Measurements from ENCODE around the gene FAM83B.

DNA sequence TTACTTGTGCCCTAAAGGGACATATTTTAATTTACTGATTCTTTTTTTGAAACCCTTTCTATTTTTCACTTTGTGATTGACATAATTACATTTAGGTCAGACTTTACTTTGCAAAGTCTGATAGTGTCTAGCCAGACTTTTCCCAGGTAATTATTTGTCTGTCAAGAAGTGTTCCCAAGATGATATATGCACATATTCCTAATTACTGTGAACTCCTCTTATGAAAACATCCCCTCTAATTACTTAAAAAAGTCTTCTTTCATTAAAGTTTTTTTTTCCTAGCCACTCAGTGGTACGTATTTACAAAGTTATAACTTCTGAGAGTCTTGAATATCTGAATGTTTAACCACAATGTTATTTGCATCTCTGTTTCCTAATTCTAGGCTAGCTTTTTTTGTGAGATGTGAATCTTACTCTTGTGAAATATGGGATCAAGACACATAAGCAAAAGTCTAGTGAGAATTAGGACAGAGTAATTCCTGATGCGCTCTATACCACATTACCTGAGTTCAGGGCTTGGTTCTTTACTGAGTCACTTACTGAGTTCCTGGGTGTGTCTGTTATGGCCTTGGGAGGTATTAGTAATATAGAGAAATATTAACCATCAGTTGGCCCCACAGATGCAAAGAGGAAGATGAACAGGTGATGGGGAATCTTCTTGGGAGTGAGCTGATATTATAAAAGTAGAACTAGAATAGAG lies 27.9 kb downstream of the FAM83B start:
- TF ChIP-seq, protein P1, sequence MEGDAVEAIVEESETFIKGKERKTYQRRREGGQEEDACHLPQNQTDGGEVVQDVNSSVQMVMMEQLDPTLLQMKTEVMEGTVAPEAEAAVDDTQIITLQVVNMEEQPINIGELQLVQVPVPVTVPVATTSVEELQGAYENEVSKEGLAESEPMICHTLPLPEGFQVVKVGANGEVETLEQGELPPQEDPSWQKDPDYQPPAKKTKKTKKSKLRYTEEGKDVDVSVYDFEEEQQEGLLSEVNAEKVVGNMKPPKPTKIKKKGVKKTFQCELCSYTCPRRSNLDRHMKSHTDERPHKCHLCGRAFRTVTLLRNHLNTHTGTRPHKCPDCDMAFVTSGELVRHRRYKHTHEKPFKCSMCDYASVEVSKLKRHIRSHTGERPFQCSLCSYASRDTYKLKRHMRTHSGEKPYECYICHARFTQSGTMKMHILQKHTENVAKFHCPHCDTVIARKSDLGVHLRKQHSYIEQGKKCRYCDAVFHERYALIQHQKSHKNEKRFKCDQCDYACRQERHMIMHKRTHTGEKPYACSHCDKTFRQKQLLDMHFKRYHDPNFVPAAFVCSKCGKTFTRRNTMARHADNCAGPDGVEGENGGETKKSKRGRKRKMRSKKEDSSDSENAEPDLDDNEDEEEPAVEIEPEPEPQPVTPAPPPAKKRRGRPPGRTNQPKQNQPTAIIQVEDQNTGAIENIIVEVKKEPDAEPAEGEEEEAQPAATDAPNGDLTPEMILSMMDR (IDR thresholded peaks at IDR 0.05), result no peak
- TF ChIP-seq POLR2A (IDR thresholded peaks at IDR 0.05), result no peak
- no peak for TF ChIP-seq POLR2AphosphoS5 (IDR thresholded peaks at IDR 0.05)
- TF ChIP-seq EP300 (IDR thresholded peaks at IDR 0.05), result no peak
